ENCODE measurements around the gene PARVA. TPM values are rescaled to one million over a fixed set of nuclear protein-coding genes. Genes with fewer than 3 reads are reported as not detected.

PARVA gene
- total and polyA plus RNA-seq, 2 of the 4 experiments (the other 2 are of a cell fraction) = 65.2 to 80.2 TPM

DNA sequence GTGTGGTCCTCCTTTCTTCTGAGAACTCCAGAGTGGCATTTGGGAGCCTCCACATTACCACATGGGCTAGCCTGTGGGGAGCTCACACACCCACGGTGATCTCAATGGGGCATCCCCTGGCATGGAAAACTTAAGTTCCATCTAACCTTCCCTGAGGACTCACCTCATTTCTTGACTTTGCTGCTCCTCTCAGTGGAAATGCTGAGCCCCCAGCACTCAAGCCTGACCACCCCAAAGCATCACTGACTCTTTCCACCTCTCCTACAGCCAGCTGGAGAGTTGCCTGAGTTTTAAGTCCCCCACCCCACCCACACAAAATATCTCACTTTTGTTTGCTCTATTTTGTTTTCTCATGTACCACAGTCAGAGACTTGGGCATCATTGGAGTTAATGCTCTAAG lies 23.8 kb upstream of the PARVA start:
- no peak overlapping the region for H3K27ac ChIP-seq (ENCODE audit: insufficient read depth, low read length)
- no peak overlapping the region for H2BK120ac ChIP-seq (ENCODE audit: low read depth, low read length)
- H2AK9ac ChIP-seq (replicated peaks; ENCODE audit: low read depth, low read length, poor library complexity) = no peak overlapping the region
- TF ChIP-seq NFE2L2 (IDR thresholded peaks at IDR 0.05; ENCODE audit: low read depth, low read length) (no peak), MAFK (IDR thresholded peaks at IDR 0.05; ENCODE audit: low read depth, low read length) (no peak), POLR2A (IDR thresholded peaks at IDR 0.05; ENCODE audit: low read depth, low read length) (no peak), RFX5 (IDR thresholded peaks at IDR 0.05; ENCODE audit: low read depth, low read length) (no peak), CHD1 (IDR thresholded peaks at IDR 0.05; ENCODE audit: low read depth, low read length) (no peak), RAD21 (IDR thresholded peaks at IDR 0.05; ENCODE audit: low read length) (no peak), MXI1 (IDR thresholded peaks at IDR 0.05; ENCODE audit: borderline replicate concordance, low read depth, low read length) (no peak)
- H4K5ac ChIP-seq (ENCODE audit: low read depth, low read length) = no peak overlapping the region
- H3K56ac ChIP-seq (ENCODE audit: extremely low read depth, insufficient read depth, low read length) = no peak overlapping the region
- H3K27me3 ChIP-seq (ENCODE audit: control insufficient read depth, insufficient read depth, low read length) = no peaks in the 10 kb centered on the region
- DNase-seq = no peak
- H4K91ac ChIP-seq (ENCODE audit: insufficient read depth, low read depth, low read length) = no peak overlapping the region
- no peaks in the 10 kb centered on the region; the same call in 1 of the 2 replicates for H3K9me1 ChIP-seq (ENCODE audit: insufficient read depth, low read length)
- dilution Hi-C loops (cut with HindIII; ENCODE audit: low sequenced_read_pairs, unreplicated experiment) (no loop called here), intact Hi-C loops (cut with micrococcal nuclease) (no loop called here), in situ Hi-C loops (cut with MboI; ENCODE audit: low sequenced_read_pairs) (no loop called here)
- no peak overlapping the region for H2BK15ac ChIP-seq (ENCODE audit: low read depth, low read length)
- no peak overlapping the region for H3K23ac ChIP-seq (ENCODE audit: low read depth, low read length)
- H4K20me1 ChIP-seq (ENCODE audit: insufficient read depth, low read length) = no peaks in the 10 kb centered on the region
- no peaks in the 10 kb centered on the region for H3K9me3 ChIP-seq (ENCODE audit: control insufficient read depth, insufficient read depth, low read length)
- H3K14ac ChIP-seq (replicated peaks; ENCODE audit: low read depth, low read length) = no peak overlapping the region
- H3K79me1 ChIP-seq (ENCODE audit: low read depth in 1 of 2, low read length in 2 of 2) = no peaks in the 10 kb centered on the region
- no TSS peak for BruUV-seq (replicated peaks)
- ATAC-seq (ENCODE audit: low read depth) = no peak
- H3K9ac ChIP-seq (ENCODE audit: low read depth, low read length) = no peak overlapping the region
- no peak overlapping the region for H2BK20ac ChIP-seq (ENCODE audit: low read depth, low read length)
- H4K8ac ChIP-seq (ENCODE audit: low read depth in 2 of 2, low read length in 2 of 2) = no peak overlapping the region
- 100% methylated on average over 1 of the region's 1 CpG; no CpG with 5 or more reads in 1 of the 2 experiments for WGBS, 2 experiments (ENCODE audit: extremely low coverage in 2 of 2, insufficient read length in 1 of 2)
- no peaks in the 10 kb centered on the region for H3K36me3 ChIP-seq (ENCODE audit: control insufficient read depth, insufficient read depth, low read length)
- no peak overlapping the region for H3K18ac ChIP-seq (ENCODE audit: low read depth, low read length)
- no peak overlapping the region for H2BK5ac ChIP-seq (ENCODE audit: low read depth, low read length, poor library complexity, severe bottlenecking)
- H3K4ac ChIP-seq (ENCODE audit: low read depth, low read length) = no peak overlapping the region
- ChIA-PET POLR2A (ENCODE audit: unreplicated experiment) (no interaction called here), CTCF (no interaction called here)
- no peak overlapping the region for H2AFZ ChIP-seq (replicated peaks; ENCODE audit: low read length, poor library complexity)
- no peak overlapping the region for H3K4me2 ChIP-seq (ENCODE audit: low read depth, low read length)
- H3K4me3 ChIP-seq (ENCODE audit: insufficient read depth, low read depth, low read length) = no peak overlapping the region
- H3K4me1 ChIP-seq (ENCODE audit: control insufficient read depth, insufficient read depth, low read length) = no peaks in the 10 kb centered on the region
- H2AK5ac ChIP-seq (ENCODE audit: low read depth, low read length) = no peak overlapping the region
